H1 (cell line): ENCODE results near the gene GALNT2. TPM values are rescaled to one million over a fixed set of nuclear protein-coding genes. Genes with fewer than 3 reads are reported as not detected.

ENCODE experiments used
- CREB1 ChIP-seq: IDR thresholded peaks from 2 replicates; pipeline ENCODE4 v1.6.1; 2012; ENCODE audit warnings: inconsistent platforms
- CTCF ChIP-seq, 3 experiments: IDR thresholded peaks; 1 replicate in 2 of 3; 2 replicates in 1 of 3; pipeline versions ENCODE4 v1.5.1 to v1.6.1; 2011; ENCODE audit warnings: low read length in 3 of 3, mild to moderate bottlenecking in 3 of 3, inconsistent platforms in 2 of 3, low read depth in 1 of 3, moderate library complexity in 1 of 3; ENCODE audit not compliant: insufficient read depth in 1 of 3; ENCODE audit errors: control extremely low read depth in 1 of 3
- EP300 ChIP-seq, 2 experiments: IDR thresholded peaks; 1 replicate in 1 of 2; 2 replicates in 1 of 2; pipeline ENCODE4 v1.6.1; 2011 to 2012; ENCODE audit warnings: low read depth in 2 of 2, low read length in 2 of 2, mild to moderate bottlenecking in 2 of 2, borderline replicate concordance in 1 of 2, inconsistent platforms in 1 of 2, moderate library complexity in 1 of 2
- JUN ChIP-seq: IDR thresholded peaks from 2 replicates; pipeline ENCODE4 v1.6.1; 2011; ENCODE audit warnings: low read depth, mild to moderate bottlenecking, improper control_type of control experiment, low read length
- MAFK ChIP-seq: IDR thresholded peaks from 2 replicates; pipeline ENCODE4 v1.6.1; 2012; ENCODE audit warnings: low read depth, mild to moderate bottlenecking, improper control_type of control experiment, low read length
- SP2 ChIP-seq: IDR thresholded peaks from 2 replicates; pipeline ENCODE4 v1.6.1; 2012; ENCODE audit warnings: mild to moderate bottlenecking, low read length, inconsistent platforms
- polyA plus RNA-seq, 7 experiments: library from polyadenylated mRNA; depleted of rRNA in 3 of 7; stranded (reverse) in 5 of 7; unstranded in 2 of 7; fragments of >200 nt in 5 of 7; fragments of 200-250 nt in 2 of 7; gene quantifications; 1 replicate in 5 of 7; 2 replicates in 1 of 7; 4 replicates in 1 of 7; pipeline versions ENCODE4 v1.2.1 to v1.2.3, GENCODE V29; 2011 to 2013; ENCODE audit warnings: missing spikeins in 2 of 7, mixed read lengths in 2 of 7
- total RNA-seq: library from RNA; stranded (reverse); fragmentation: NEBNext Ultra II Directional; extraction: Animal tissue kit (Norgen Biotek cat#: 25700); gene quantifications from 2 replicates; pipeline ENCODE4 v1.2.1, GENCODE V29; 2021
- TF ChIP-seq, protein P1 (sequence below): fragments of 300-600 bp; sonication (generic); IDR thresholded peaks from 2 replicates; pipeline ENCODE4 v1.7.1; 2012; ENCODE audit warnings: low read length, moderate library complexity, mild to moderate bottlenecking, inconsistent platforms; ENCODE audit not compliant: insufficient replicate concordance
- TF ChIP-seq, protein P2 (sequence below): IDR thresholded peaks from 2 replicates; pipeline ENCODE4 v1.6.1; 2011; ENCODE audit warnings: low read depth, mild to moderate bottlenecking, low read length; ENCODE audit not compliant: insufficient read depth

GALNT2 gene
- total and polyA plus RNA-seq, 2 of the 8 experiments (the other 6 are each of a cell fraction or from before 2014, with no cell fraction given), result 34.5 to 75.3 TPM

DNA sequence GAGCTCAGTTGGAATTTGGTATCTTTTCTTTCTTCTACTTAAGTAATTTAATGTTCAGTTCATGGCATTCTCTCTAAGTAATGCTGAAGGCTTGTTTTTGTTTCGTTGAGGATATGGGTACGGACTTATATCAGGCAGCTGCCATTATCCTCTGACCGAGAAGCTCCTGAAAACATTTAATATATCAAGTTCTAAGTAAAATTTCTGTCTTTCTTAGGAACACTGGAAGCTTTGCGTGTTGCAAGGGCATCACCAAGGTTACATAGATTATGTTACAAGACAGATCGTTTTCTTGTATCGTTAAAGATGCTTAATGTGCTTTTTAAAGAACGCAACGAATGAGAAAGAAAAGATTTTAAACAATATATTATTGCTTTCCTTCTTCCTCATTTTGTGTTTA lies 1.0 kb upstream of the GALNT2 start (continued):
- TF ChIP-seq, protein P1, sequence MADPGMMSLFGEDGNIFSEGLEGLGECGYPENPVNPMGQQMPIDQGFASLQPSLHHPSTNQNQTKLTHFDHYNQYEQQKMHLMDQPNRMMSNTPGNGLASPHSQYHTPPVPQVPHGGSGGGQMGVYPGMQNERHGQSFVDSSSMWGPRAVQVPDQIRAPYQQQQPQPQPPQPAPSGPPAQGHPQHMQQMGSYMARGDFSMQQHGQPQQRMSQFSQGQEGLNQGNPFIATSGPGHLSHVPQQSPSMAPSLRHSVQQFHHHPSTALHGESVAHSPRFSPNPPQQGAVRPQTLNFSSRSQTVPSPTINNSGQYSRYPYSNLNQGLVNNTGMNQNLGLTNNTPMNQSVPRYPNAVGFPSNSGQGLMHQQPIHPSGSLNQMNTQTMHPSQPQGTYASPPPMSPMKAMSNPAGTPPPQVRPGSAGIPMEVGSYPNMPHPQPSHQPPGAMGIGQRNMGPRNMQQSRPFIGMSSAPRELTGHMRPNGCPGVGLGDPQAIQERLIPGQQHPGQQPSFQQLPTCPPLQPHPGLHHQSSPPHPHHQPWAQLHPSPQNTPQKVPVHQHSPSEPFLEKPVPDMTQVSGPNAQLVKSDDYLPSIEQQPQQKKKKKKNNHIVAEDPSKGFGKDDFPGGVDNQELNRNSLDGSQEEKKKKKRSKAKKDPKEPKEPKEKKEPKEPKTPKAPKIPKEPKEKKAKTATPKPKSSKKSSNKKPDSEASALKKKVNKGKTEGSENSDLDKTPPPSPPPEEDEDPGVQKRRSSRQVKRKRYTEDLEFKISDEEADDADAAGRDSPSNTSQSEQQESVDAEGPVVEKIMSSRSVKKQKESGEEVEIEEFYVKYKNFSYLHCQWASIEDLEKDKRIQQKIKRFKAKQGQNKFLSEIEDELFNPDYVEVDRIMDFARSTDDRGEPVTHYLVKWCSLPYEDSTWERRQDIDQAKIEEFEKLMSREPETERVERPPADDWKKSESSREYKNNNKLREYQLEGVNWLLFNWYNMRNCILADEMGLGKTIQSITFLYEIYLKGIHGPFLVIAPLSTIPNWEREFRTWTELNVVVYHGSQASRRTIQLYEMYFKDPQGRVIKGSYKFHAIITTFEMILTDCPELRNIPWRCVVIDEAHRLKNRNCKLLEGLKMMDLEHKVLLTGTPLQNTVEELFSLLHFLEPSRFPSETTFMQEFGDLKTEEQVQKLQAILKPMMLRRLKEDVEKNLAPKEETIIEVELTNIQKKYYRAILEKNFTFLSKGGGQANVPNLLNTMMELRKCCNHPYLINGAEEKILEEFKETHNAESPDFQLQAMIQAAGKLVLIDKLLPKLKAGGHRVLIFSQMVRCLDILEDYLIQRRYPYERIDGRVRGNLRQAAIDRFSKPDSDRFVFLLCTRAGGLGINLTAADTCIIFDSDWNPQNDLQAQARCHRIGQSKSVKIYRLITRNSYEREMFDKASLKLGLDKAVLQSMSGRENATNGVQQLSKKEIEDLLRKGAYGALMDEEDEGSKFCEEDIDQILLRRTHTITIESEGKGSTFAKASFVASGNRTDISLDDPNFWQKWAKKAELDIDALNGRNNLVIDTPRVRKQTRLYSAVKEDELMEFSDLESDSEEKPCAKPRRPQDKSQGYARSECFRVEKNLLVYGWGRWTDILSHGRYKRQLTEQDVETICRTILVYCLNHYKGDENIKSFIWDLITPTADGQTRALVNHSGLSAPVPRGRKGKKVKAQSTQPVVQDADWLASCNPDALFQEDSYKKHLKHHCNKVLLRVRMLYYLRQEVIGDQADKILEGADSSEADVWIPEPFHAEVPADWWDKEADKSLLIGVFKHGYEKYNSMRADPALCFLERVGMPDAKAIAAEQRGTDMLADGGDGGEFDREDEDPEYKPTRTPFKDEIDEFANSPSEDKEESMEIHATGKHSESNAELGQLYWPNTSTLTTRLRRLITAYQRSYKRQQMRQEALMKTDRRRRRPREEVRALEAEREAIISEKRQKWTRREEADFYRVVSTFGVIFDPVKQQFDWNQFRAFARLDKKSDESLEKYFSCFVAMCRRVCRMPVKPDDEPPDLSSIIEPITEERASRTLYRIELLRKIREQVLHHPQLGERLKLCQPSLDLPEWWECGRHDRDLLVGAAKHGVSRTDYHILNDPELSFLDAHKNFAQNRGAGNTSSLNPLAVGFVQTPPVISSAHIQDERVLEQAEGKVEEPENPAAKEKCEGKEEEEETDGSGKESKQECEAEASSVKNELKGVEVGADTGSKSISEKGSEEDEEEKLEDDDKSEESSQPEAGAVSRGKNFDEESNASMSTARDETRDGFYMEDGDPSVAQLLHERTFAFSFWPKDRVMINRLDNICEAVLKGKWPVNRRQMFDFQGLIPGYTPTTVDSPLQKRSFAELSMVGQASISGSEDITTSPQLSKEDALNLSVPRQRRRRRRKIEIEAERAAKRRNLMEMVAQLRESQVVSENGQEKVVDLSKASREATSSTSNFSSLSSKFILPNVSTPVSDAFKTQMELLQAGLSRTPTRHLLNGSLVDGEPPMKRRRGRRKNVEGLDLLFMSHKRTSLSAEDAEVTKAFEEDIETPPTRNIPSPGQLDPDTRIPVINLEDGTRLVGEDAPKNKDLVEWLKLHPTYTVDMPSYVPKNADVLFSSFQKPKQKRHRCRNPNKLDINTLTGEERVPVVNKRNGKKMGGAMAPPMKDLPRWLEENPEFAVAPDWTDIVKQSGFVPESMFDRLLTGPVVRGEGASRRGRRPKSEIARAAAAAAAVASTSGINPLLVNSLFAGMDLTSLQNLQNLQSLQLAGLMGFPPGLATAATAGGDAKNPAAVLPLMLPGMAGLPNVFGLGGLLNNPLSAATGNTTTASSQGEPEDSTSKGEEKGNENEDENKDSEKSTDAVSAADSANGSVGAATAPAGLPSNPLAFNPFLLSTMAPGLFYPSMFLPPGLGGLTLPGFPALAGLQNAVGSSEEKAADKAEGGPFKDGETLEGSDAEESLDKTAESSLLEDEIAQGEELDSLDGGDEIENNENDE, result no peak
- no peak for TF ChIP-seq CTCF (IDR thresholded peaks at IDR 0.05; ENCODE audit: control extremely low read depth in 1 of 3, insufficient read depth in 1 of 3, low read depth in 1 of 3, low read length in 3 of 3)
- TF ChIP-seq SP2, result no peak
- TF ChIP-seq MAFK, result no peak
- no peak for TF ChIP-seq CREB1
- TF ChIP-seq JUN, result no peak
- TF ChIP-seq, protein P2, sequence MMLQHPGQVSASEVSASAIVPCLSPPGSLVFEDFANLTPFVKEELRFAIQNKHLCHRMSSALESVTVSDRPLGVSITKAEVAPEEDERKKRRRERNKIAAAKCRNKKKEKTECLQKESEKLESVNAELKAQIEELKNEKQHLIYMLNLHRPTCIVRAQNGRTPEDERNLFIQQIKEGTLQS, result no peak
- no peak for TF ChIP-seq EP300 (IDR thresholded peaks at IDR 0.05; ENCODE audit: borderline replicate concordance in 1 of 2, low read depth in 2 of 2, low read length in 2 of 2)
